B cell (primary cell): ENCODE results near the gene LSM10. TPM values are rescaled to one million over a fixed set of nuclear protein-coding genes. Genes with fewer than 3 reads are reported as not detected.

Source experiments
- ATAC-seq: fragments of 200-7000 bp; cut with Tn5 transposase; one replicate; pipeline ENCODE4 v1.10.0; 2021; ENCODE audit warnings: low read depth, mild to moderate bottlenecking, moderate number of reproducible peaks, moderate library complexity
- CTCF ChIA-PET: fragments of 350-600 bp; sonication (Branson Sonifier 250); formaldehyde crosslinking; loops from one replicate; lab custom pipeline; 2021; ENCODE audit warnings: antibody characterized with exemption, inconsistent platforms; lab: Charles Lee
- POLR2A ChIA-PET: fragments of 350-600 bp; sonication (Branson Sonifier 250); formaldehyde crosslinking; loops from one replicate; lab custom pipeline; 2021; ENCODE audit warnings: antibody characterized with exemption; lab: Charles Lee
- DNase-seq: peaks from one replicate; pipeline ENCODE4 v3.0.0; 2013
- H2AFZ ChIP-seq: 2 replicates; pipeline ENCODE4 v1.6.1; 2012; ENCODE audit warnings: mild to moderate bottlenecking, low read depth, low read length; ENCODE audit not compliant: insufficient read depth, poor library complexity, severe bottlenecking
- H3K27ac ChIP-seq, 2 donors: 1 replicate in 1 of 2; 2 replicates in 1 of 2; pipeline ENCODE4 v1.5.1; 2012 to 2013; ENCODE audit warnings: low read length in 2 of 2, mild to moderate bottlenecking in 2 of 2, moderate library complexity in 1 of 2
- H3K27me3 ChIP-seq, 4 experiments: fragments of 200-600 bp in 1 of 4; sonication (generic) in 1 of 4; replicated peaks in 1 of 4; 1 replicate in 2 of 4; 2 replicates in 2 of 4; pipeline versions ENCODE4 v1.6.1 to v1.7.0; 2013 to 2016; ENCODE audit warnings: low read length in 3 of 4, mild to moderate bottlenecking in 2 of 4, mixed read lengths in 1 of 4, moderate library complexity in 1 of 4; ENCODE audit not compliant: insufficient read depth in 4 of 4, control insufficient read depth in 3 of 4; ENCODE audit errors: control extremely low read depth in 1 of 4
- H3K36me3 ChIP-seq, 2 experiments: replicated peaks in 1 of 2; 1 replicate in 1 of 2; 2 replicates in 1 of 2; pipeline versions ENCODE4 v1.6.1 to v1.7.1; 2013; ENCODE audit warnings: low read length in 1 of 2; ENCODE audit not compliant: insufficient read depth in 2 of 2, control insufficient read depth in 1 of 2; ENCODE audit errors: control extremely low read depth in 1 of 2, extremely low read depth in 1 of 2
- H3K4me1 ChIP-seq, 2 donors: fragments of 200-600 bp in 1 of 2; sonication (generic) in 1 of 2; 1 replicate in 1 of 2; 2 replicates in 1 of 2; pipeline versions ENCODE4 v1.5.1 to v1.6.1; 2013 to 2017; ENCODE audit warnings: low read length in 2 of 2; ENCODE audit not compliant: control insufficient read depth in 2 of 2, insufficient read depth in 2 of 2
- H3K4me2 ChIP-seq: replicated peaks from 2 replicates; pipeline ENCODE3; 2012; ENCODE audit warnings: mild to moderate bottlenecking, low read depth, low read length; ENCODE audit not compliant: poor library complexity, severe bottlenecking
- H3K4me3 ChIP-seq, 5 experiments: fragments of 200-600 bp in 1 of 5; sonication (generic) in 1 of 5; 1 replicate in 3 of 5; 2 replicates in 2 of 5; pipeline versions ENCODE4 v1.5.1 to v1.7.0; 2011 to 2016; ENCODE audit warnings: low read length in 4 of 5, mild to moderate bottlenecking in 4 of 5, low read depth in 2 of 5, control low read depth in 1 of 5, moderate library complexity in 1 of 5; ENCODE audit not compliant: insufficient read depth in 1 of 5; ENCODE audit errors: control extremely low read depth in 1 of 5, extremely low read depth in 1 of 5
- H3K79me2 ChIP-seq: fragments of 200-600 bp; sonication (generic); one replicate; pipeline ENCODE4 v1.6.0; 2016; ENCODE audit warnings: low read length; ENCODE audit not compliant: control insufficient read depth, insufficient read depth
- H3K9ac ChIP-seq: fragments of 200-600 bp; sonication (generic); 2 replicates; pipeline ENCODE4 v1.6.1; 2017; ENCODE audit warnings: mild to moderate bottlenecking, low read length, moderate library complexity
- H3K9me3 ChIP-seq, 3 donors: one replicate each; pipeline versions ENCODE4 v1.6.1 to v1.7.1; 2013; ENCODE audit warnings: low read length in 2 of 3; ENCODE audit not compliant: control insufficient read depth in 2 of 3, insufficient read depth in 1 of 3; ENCODE audit errors: control extremely low read depth in 1 of 3
- H4K20me1 ChIP-seq: 2 replicates; pipeline ENCODE4 v1.6.0; 2012; ENCODE audit warnings: mild to moderate bottlenecking, low read length; ENCODE audit not compliant: insufficient read depth, control insufficient read depth, poor library complexity, severe bottlenecking
- H3K27ac Mint-ChIP-seq: one replicate; pipeline ENCODE4 v1.8.0; 2021; ENCODE audit warnings: mixed read lengths
- H3K27me3 Mint-ChIP-seq: one replicate; pipeline ENCODE4 v1.8.0; 2021; ENCODE audit warnings: mixed read lengths
- H3K4me1 Mint-ChIP-seq: one replicate; pipeline ENCODE4 v1.8.0; 2021; ENCODE audit warnings: mixed read lengths
- H3K4me3 Mint-ChIP-seq: one replicate; pipeline ENCODE4 v1.8.0; 2021; ENCODE audit warnings: mixed read lengths
- H3K9me3 Mint-ChIP-seq: one replicate; pipeline ENCODE4 v1.8.0; 2022; ENCODE audit warnings: mixed read lengths; ENCODE audit not compliant: insufficient read depth
- EZH2 ChIP-seq: IDR thresholded peaks from 2 replicates; pipeline ENCODE4 v1.6.1; 2012; ENCODE audit warnings: borderline replicate concordance, low read depth, mild to moderate bottlenecking, moderate library complexity, low read length; ENCODE audit not compliant: insufficient read depth, poor library complexity, severe bottlenecking
- WGBS: methylation state at CpG from one replicate; pipeline ENCODE4 v1.1.5; 2013; ENCODE audit warnings: missing lambda C conversion rate; ENCODE audit not compliant: insufficient coverage; 5-methylcytosine and 5-hydroxymethylcytosine counted together
- intact Hi-C: fragments of 100-400 bp; cut with micrococcal nuclease; formaldehyde crosslinking; loops from one replicate; pipeline ENCODE4 v1.10.0; 2022
- polyA plus RNA-seq: library from polyadenylated mRNA; depleted of rRNA; stranded (reverse); fragments of >200 nt; gene quantifications from 2 replicates; pipeline ENCODE4 v1.2.3, GENCODE V29; 2012
- total RNA-seq, 2 donors: library from RNA; stranded (reverse); fragments of 120-200 nt in 1 of 2; gene quantifications; 1 replicate in 1 of 2; 2 replicates in 1 of 2; pipeline versions ENCODE4 v1.2.3 to v1.2.4, GENCODE V29; 2013 to 2022

The LSM10 gene
- total and polyA plus RNA-seq, 2 donors (not counting 1 experiment from before 2014, with no cell fraction given): 73.5 to 136 TPM

DNA sequence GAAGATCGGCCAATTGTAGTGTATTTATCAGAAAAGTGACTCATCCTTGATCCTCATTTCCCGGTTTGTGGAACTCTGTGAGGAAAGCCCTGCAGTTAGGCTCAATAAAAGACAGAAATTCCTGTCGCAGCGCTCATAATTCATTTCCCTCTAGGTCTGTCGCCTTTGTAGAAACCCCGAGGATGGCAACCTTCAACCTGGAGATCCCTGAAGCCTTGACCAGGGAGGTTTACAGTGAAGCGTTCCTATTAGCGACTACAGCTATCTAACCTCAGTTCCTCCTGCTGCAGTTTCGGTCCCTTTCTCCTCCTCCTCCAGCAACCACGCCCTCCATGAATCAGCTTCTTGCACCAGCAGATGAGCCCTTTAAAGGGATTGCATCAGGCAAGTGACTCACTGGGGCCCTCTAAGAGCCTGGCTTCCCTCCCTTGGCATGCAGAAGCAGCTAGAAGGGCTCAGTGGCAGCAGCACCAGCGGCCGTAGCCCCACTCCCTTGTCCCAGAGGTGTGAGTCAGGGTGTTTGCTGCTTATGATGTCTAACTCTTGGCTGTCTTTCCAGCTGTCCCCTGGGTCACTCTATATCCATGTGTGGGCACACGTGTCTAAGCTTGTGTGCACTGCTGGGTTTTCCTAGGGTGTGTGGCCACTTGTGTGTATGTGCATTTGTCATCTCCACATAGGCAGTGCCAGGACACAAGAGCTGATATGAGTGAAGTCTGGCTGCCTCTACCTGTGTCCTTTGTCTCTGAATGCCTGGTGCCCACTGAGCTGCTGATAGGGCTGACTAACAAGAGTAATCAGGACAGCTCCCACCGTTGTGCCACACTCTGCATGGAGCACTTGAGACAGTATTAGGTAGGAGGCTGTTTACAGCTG is 11.2 kb downstream of the LSM10 start:
- WGBS: 6% methylated on average over 14 of the region's 14 CpGs
- Histone ChIP-seq H3K4me1 (peaks cover 69 to 83% of the 10 kb centered on the region in 2 donors), H3K9me3 (peaks cover 0 to 4% (median 0%) of the 10 kb centered on the region in 3 donors), H3K27me3 (no peaks in the 10 kb centered on the region), H3K36me3 (peaks cover 0 to 16% of the 10 kb centered on the region in 2 experiments), H3K79me2 (peaks cover 74% of the 10 kb centered on the region), H4K20me1 (peaks cover 37% of the 10 kb centered on the region), H3K4me3 (peak overlapping the region; percentile 50 to 80 (median 67)), H3K4me2 (peak overlapping the region; percentile 79), H2AFZ (peak overlapping the region; percentile 23), H3K9ac (peak overlapping the region; percentile 67), H3K27ac (peak overlapping the region; percentile 92 to 93)
- H3K9me3 Mint-ChIP-seq: no peaks in the 10 kb centered on the region
- ChIA-PET CTCF (interaction anchor here (0.5 to 3.2 kb wide), 16 partner anchors 11 to 237 kb away, joined by 3 to 29 read pairs (median 4); partner anchors contain the start of genes LSM10, SH3D21 and TRAPPC3), POLR2A (interaction anchor here (0.9 to 3.4 kb wide), 7 partner anchors 9 to 237 kb away, joined by 3 to 34 read pairs (median 4); partner anchors contain the start of genes LSM10, SH3D21, THRAP3 and TRAPPC3)
- H3K27ac Mint-ChIP-seq: peak overlapping the region; percentile 100
- peaks cover 80% of the 10 kb centered on the region for H3K4me1 Mint-ChIP-seq
- intact Hi-C loops: loop anchor here (1.0 to 5.0 kb wide), 7 partner anchors 11 to 1091 kb away; partner anchors contain the start of genes ADPRS, LSM10, OSCP1 and THRAP3
- DNase-seq (peak; percentile 87), ATAC-seq (peak; percentile 56)
- TF ChIP-seq EZH2: no peak
- H3K4me3 Mint-ChIP-seq: peak overlapping the region; percentile 97
- no peaks in the 10 kb centered on the region for H3K27me3 Mint-ChIP-seq
